Mesendoderm (in vitro differentiated cells): ENCODE measurements around the gene C6orf52.

Source experiments
- DNase-seq: peaks from one replicate; pipeline ENCODE4 v3.0.0; 2013
- H2AK5ac ChIP-seq: 2 replicates; pipeline ENCODE4 v1.6.1; 2013; ENCODE audit warnings: low read length, inconsistent platforms
- H2BK120ac ChIP-seq: 2 replicates; pipeline ENCODE4 v1.6.1; 2013; ENCODE audit warnings: low read depth, mild to moderate bottlenecking, low read length, moderate library complexity, mixed read lengths
- H2BK15ac ChIP-seq: replicated peaks from 2 replicates; pipeline ENCODE4 v1.6.1; 2013; ENCODE audit warnings: low read depth, mild to moderate bottlenecking, moderate library complexity
- H2BK5ac ChIP-seq: 2 replicates; pipeline ENCODE4 v1.6.1; 2013; ENCODE audit warnings: low read length, inconsistent platforms
- H3K18ac ChIP-seq: 2 replicates; pipeline ENCODE4 v1.6.1; 2013; ENCODE audit warnings: mild to moderate bottlenecking, low read length, mixed read lengths
- H3K23ac ChIP-seq: one replicate; pipeline ENCODE4 v1.6.1; 2013; ENCODE audit warnings: low read length
- H3K27ac ChIP-seq: 2 replicates; pipeline ENCODE4 v1.5.1; 2013; ENCODE audit warnings: low read depth, mild to moderate bottlenecking, inconsistent platforms, low read length, moderate library complexity
- H3K27me3 ChIP-seq: 2 replicates; pipeline ENCODE4 v1.6.1; 2013; ENCODE audit warnings: low read length, control low read depth, mild to moderate bottlenecking, inconsistent platforms; ENCODE audit not compliant: insufficient read depth, poor library complexity
- H3K36me3 ChIP-seq: 2 replicates; pipeline ENCODE4 v1.6.1; 2013; ENCODE audit warnings: low read length, inconsistent platforms; ENCODE audit not compliant: control insufficient read depth, insufficient read depth
- H3K4ac ChIP-seq: one replicate; pipeline ENCODE4 v1.6.1; 2013; ENCODE audit warnings: low read depth, mild to moderate bottlenecking, low read length, moderate library complexity
- H3K4me1 ChIP-seq: 2 replicates; pipeline ENCODE4 v1.6.1; 2013; ENCODE audit warnings: low read depth, low read length, inconsistent platforms; ENCODE audit not compliant: control insufficient read depth
- H3K4me2 ChIP-seq: 2 replicates; pipeline ENCODE4 v1.6.1; 2013; ENCODE audit warnings: low read length
- H3K4me3 ChIP-seq: 2 replicates; pipeline ENCODE4 v1.5.1; 2013; ENCODE audit warnings: mild to moderate bottlenecking, low read length
- H3K56ac ChIP-seq: one replicate; pipeline ENCODE4 v1.6.1; 2013; ENCODE audit warnings: low read length
- H3K79me1 ChIP-seq: 2 replicates; pipeline ENCODE4 v1.6.1; 2013; ENCODE audit warnings: low read length, inconsistent platforms
- H3K79me2 ChIP-seq: 2 replicates; pipeline ENCODE4 v1.6.1; 2013; ENCODE audit warnings: mild to moderate bottlenecking, low read length; ENCODE audit not compliant: control insufficient read depth, insufficient read depth
- H3K9ac ChIP-seq: 2 replicates; pipeline ENCODE4 v1.6.1; 2013; ENCODE audit warnings: low read length, inconsistent platforms
- H4K5ac ChIP-seq: one replicate; pipeline ENCODE4 v1.6.1; 2013; ENCODE audit warnings: low read length
- H4K8ac ChIP-seq: one replicate; pipeline ENCODE4 v1.6.1; 2013; ENCODE audit warnings: low read depth, mild to moderate bottlenecking, control low read depth, low read length, moderate library complexity
- WGBS: extraction: QIAGEN DNeasy Blood & Tissue Kit; methylation state at CpG from one replicate; pipeline ENCODE4 v1.1.7; 2013; ENCODE audit warnings: low lambda C conversion rate, missing lambda C conversion rate; ENCODE audit not compliant: insufficient coverage; ENCODE audit errors: extremely low coverage; 5-methylcytosine and 5-hydroxymethylcytosine counted together

Gene C6orf52

DNA sequence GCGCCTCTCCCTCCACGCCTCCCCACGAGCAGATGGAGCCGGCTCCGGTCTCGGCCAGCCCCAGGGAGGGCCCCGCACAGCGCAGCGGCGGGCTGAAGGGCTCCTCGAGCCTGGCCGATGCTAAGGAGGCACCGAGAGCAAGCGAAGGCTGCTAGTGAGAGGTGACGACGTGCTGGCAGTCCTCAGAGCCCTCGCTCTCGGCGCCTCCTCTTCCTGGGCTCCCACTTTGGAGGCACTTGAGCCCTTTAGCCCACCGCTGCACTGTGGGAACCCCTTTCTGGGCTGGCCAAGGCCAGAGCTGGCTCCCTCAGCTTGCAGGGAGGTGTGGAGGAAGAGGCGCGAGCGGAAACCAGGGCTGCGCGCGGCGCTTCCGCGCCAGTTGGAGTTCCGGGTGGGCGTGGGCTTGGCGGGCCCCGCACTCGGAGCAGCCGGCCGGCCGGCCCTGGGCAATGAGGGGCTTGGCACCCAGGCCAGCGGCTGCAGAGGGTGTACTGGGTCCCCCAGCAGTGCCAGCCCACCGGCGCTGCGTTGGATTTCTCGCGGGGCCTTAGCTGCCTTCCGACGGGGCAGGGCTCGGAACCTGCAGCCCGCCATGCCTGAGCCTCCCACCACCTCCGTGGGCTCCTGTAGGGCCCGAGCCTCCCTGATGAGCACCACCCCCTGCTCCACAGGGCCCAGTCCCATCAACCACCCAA, 26.0 kb upstream of the C6orf52 start:
- no peak overlapping the region for H2BK120ac ChIP-seq
- no peaks in the 10 kb centered on the region for H3K36me3 ChIP-seq
- peaks cover 8% of the 10 kb centered on the region for H3K79me2 ChIP-seq
- H4K5ac ChIP-seq, result no peak overlapping the region
- no peaks in the 10 kb centered on the region for H3K27me3 ChIP-seq
- H3K79me1 ChIP-seq, result peaks cover 8% of the 10 kb centered on the region
- no peak overlapping the region for H3K4me2 ChIP-seq
- H3K56ac ChIP-seq, result no peak overlapping the region
- no peak overlapping the region for H3K27ac ChIP-seq
- H3K4me3 ChIP-seq, result no peak overlapping the region
- DNase-seq, result no peak
- H4K8ac ChIP-seq, result no peak overlapping the region
- H2BK5ac ChIP-seq, result no peak overlapping the region
- H3K23ac ChIP-seq, result no peak overlapping the region
- peaks cover 6% of the 10 kb centered on the region for H3K4me1 ChIP-seq
- H3K9ac ChIP-seq, result no peak overlapping the region
- no peak overlapping the region for H3K4ac ChIP-seq
- H3K18ac ChIP-seq, result no peak overlapping the region
- no peak overlapping the region for H2BK15ac ChIP-seq
- no CpG with 5 or more reads among the region's 49 CpGs for WGBS
- H2AK5ac ChIP-seq, result no peak overlapping the region

DNA sequence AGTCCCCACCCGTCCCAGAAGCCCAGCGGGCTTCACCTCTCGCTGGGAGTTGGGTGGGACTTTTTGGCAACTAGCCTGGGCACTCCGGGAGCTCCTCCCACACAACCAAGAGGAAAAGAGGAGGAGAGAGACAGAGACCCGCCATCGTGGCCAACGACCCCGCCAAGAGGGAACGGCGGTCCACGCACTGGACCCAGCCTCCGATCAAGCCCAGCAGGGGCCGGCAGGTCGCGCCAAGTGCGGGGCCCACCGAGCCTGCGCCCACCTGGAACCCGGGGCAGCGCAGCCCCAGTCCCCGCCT, 25.5 kb upstream of the C6orf52 start:
- Histone ChIP-seq H3K4me1 (peaks cover 5% of the 10 kb centered on the region), H3K36me3 (no peaks in the 10 kb centered on the region), H3K9ac (no peak overlapping the region), H3K4me2 (no peak overlapping the region), H3K56ac (no peak overlapping the region), H3K23ac (no peak overlapping the region), H2BK15ac (no peak overlapping the region), H2AK5ac (no peak overlapping the region), H3K79me2 (peaks cover 8% of the 10 kb centered on the region), H3K79me1 (peaks cover 7% of the 10 kb centered on the region), H4K5ac (no peak overlapping the region), H3K18ac (no peak overlapping the region), H3K4me3 (no peak overlapping the region), H2BK120ac (no peak overlapping the region), H3K27me3 (no peaks in the 10 kb centered on the region), H2BK5ac (no peak overlapping the region), H3K4ac (no peak overlapping the region), H3K27ac (no peak overlapping the region), H4K8ac (no peak overlapping the region)
- no peak for DNase-seq
- no CpG with 5 or more reads among the region's 21 CpGs for WGBS

DNA sequence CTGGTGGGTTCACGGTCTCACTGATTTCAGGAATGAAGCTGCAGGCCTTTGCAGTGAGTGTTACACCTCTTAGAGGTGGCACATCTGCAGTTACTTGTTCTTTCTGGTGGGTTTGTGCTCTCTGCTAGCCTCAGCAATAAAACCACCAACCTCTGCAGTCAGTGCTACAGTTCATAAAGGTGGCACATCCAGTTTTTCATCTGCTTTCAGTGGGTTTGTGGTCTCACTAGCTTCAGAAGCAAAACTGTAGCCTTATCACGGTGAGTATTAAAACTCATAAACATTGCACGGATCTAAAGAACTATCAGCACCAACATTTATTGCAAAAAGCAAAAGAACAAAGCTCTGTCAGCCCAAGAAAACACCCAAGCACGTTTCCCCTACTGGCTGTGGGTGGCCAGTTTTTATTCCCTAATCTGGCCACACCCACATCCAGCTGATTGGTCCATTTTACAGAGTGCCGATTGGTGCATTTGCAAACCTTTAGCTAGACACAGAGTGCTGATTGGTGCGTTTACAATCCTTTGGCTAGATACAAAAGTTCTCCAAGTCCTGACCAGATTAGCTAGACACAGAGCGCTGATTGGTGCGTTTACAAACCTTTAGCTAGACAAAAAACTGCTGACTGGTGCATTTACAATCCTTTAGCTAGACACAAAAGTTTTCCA, 25.0 kb upstream of the C6orf52 start:
- H3K4me2 ChIP-seq, result no peak overlapping the region
- H3K36me3 ChIP-seq, result no peaks in the 10 kb centered on the region
- peaks cover 3% of the 10 kb centered on the region for H3K4me1 ChIP-seq
- H2AK5ac ChIP-seq, result no peak overlapping the region
- no peak overlapping the region for H2BK5ac ChIP-seq
- H3K56ac ChIP-seq, result no peak overlapping the region
- H2BK15ac ChIP-seq, result no peak overlapping the region
- peaks cover 5% of the 10 kb centered on the region for H3K79me1 ChIP-seq
- H3K79me2 ChIP-seq, result peaks cover 7% of the 10 kb centered on the region
- H3K4ac ChIP-seq, result no peak overlapping the region
- no CpG with 5 or more reads among the region's 8 CpGs for WGBS
- no peak overlapping the region for H3K9ac ChIP-seq
- H3K27me3 ChIP-seq, result no peaks in the 10 kb centered on the region
- H3K18ac ChIP-seq, result no peak overlapping the region
- no peak overlapping the region for H2BK120ac ChIP-seq
- no peak for DNase-seq
- no peak overlapping the region for H3K27ac ChIP-seq
- H3K23ac ChIP-seq, result no peak overlapping the region
- H4K8ac ChIP-seq, result no peak overlapping the region
- H4K5ac ChIP-seq, result no peak overlapping the region
- no peak overlapping the region for H3K4me3 ChIP-seq

- WGBS, result no CpG with 5 or more reads among the region's 8 CpGs
- no peak for DNase-seq
Measured at GRCh38 chr6:10713962-10714361, 19.5 kb upstream of the C6orf52 start.

DNA sequence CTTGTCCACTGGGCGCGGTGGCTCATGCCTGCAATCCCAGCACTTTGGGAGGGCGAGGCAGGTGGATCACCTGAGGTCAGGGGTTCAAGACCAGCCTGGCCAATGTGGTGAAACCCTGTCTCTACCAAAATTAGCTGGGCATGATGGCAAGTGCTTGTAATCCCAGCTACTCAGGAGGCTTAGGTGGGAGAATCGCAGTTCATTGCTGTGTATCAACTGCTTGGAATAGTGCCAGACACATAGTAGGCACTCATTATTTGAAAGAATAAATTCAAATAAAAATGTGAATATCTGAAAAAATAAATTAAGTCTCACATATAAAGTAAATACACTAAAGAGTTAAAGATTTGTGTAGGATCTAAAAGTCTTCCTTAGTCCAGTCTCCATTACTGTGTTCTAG, 2.2 kb upstream of the C6orf52 start:
- Histone ChIP-seq H3K79me2 (peaks cover 44% of the 10 kb centered on the region), H2BK15ac (no peak overlapping the region), H3K4ac (no peak overlapping the region), H3K4me1 (peaks cover 2% of the 10 kb centered on the region), H3K27ac (no peak overlapping the region), H3K79me1 (peaks cover 8% of the 10 kb centered on the region), H3K4me2 (no peak overlapping the region), H3K4me3 (no peak overlapping the region), H4K5ac (no peak overlapping the region), H2BK5ac (no peak overlapping the region), H3K23ac (no peak overlapping the region), H3K18ac (no peak overlapping the region), H3K27me3 (no peaks in the 10 kb centered on the region), H2AK5ac (no peak overlapping the region), H3K56ac (no peak overlapping the region), H3K9ac (no peak overlapping the region), H2BK120ac (no peak overlapping the region), H3K36me3 (no peaks in the 10 kb centered on the region), H4K8ac (no peak overlapping the region)
- no CpG with 5 or more reads among the region's 4 CpGs for WGBS
- DNase-seq, result no peak

More at GRCh38 chr6:10713962-10714361, 19.5 kb upstream of the C6orf52 start:
- Histone ChIP-seq H4K8ac (no peak overlapping the region), H3K79me2 (no peaks in the 10 kb centered on the region), H2BK120ac (no peak overlapping the region), H3K4me1 (no peaks in the 10 kb centered on the region), H3K56ac (no peak overlapping the region), H3K27me3 (no peaks in the 10 kb centered on the region), H3K79me1 (no peaks in the 10 kb centered on the region), H2BK5ac (no peak overlapping the region), H3K4me2 (no peak overlapping the region), H3K9ac (no peak overlapping the region), H3K18ac (no peak overlapping the region), H3K27ac (no peak overlapping the region), H3K4ac (no peak overlapping the region), H3K36me3 (no peaks in the 10 kb centered on the region), H3K23ac (no peak overlapping the region), H3K4me3 (no peak overlapping the region), H4K5ac (no peak overlapping the region), H2BK15ac (no peak overlapping the region), H2AK5ac (no peak overlapping the region)
